Retinal pigment epithelial cell (primary cell): ENCODE measurements around the gene DCTN4.

Experiments used
- DNase-seq: peaks from one replicate; pipeline ENCODE4 v3.0.0-alpha.2; 2010; ENCODE audit warnings: low read depth
- H3K4me3 ChIP-seq: 2 replicates; pipeline ENCODE4 v1.5.1; 2011; ENCODE audit warnings: mild to moderate bottlenecking, low read length, control low read depth, moderate library complexity
- CTCF ChIP-seq: conservative IDR thresholded peaks from 2 replicates; pipeline ENCODE4 v1.5.1; 2011; ENCODE audit warnings: low read depth, low read length, control low read depth, inconsistent platforms

DCTN4 gene

GRCh38 chr5:150703762-150704161, 55.1 kb downstream of the DCTN4 start:
- no peak for TF ChIP-seq CTCF
- no peak for DNase-seq

GRCh38 chr5:150700594-150701377, 58.0 kb downstream of the DCTN4 start, which contains the start of gene RBM22:
Gene RBM22 (minus strand): TSS chr5:150701062. CDS start chr5:150700985, 77 bp downstream.
- peak; percentile 48 for DNase-seq
- peak within 1 kb of the TSS; percentile 83 for H3K4me3 ChIP-seq
- TF ChIP-seq CTCF: peak; percentile 63

More at GRCh38 chr5:150703762-150704161, 55.1 kb downstream of the DCTN4 start:
- no peak overlapping the region for H3K4me3 ChIP-seq

GRCh38 chr5:150700246-150700593, 58.6 kb downstream of the DCTN4 start:
- DNase-seq: no peak
- no peak for TF ChIP-seq CTCF

GRCh38 chr5:150694612-150695011, 64.2 kb downstream of the DCTN4 start:
- no peak for TF ChIP-seq CTCF
- H3K4me3 ChIP-seq: no peak overlapping the region
- no peak for DNase-seq

More at GRCh38 chr5:150700246-150700593, 58.6 kb downstream of the DCTN4 start:
- H3K4me3 ChIP-seq: peak overlapping the region; percentile 83

- DNase-seq: no peak
- TF ChIP-seq CTCF: no peak
- H3K4me3 ChIP-seq: no peak overlapping the region
Measured at GRCh38 chr5:150692276-150692675, 66.5 kb downstream of the DCTN4 start.

GRCh38 chr5:150690760-150691159, 68.1 kb downstream of the DCTN4 start:
- H3K4me3 ChIP-seq: no peak overlapping the region
- DNase-seq: no peak
- TF ChIP-seq CTCF: no peak

- no peak overlapping the region for H3K4me3 ChIP-seq
- TF ChIP-seq CTCF: no peak
- no peak for DNase-seq
Measured at GRCh38 chr5:150689120-150689519, 69.7 kb downstream of the DCTN4 start.
